Neuronal stem cell (in vitro differentiated cells): Measurements from ENCODE around the gene ANLN.

Experiments
- DNase-seq: peaks from one replicate; pipeline ENCODE4 v3.0.0-alpha.2; 2013; ENCODE audit warnings: low spot score
- H2AFZ ChIP-seq: one replicate; pipeline ENCODE4 v1.6.1; 2013; ENCODE audit warnings: mild to moderate bottlenecking, low read length, inconsistent platforms
- H2AK5ac ChIP-seq: 2 replicates; pipeline ENCODE4 v1.6.1; 2013; ENCODE audit warnings: low read depth, mild to moderate bottlenecking, inconsistent platforms, low read length, moderate library complexity, mixed read lengths
- H2BK120ac ChIP-seq: 2 replicates; pipeline ENCODE4 v1.6.1; 2013; ENCODE audit warnings: low read depth, mild to moderate bottlenecking, inconsistent platforms, low read length, moderate library complexity, mixed read lengths
- H2BK12ac ChIP-seq: one replicate; pipeline ENCODE4 v1.6.1; 2013; ENCODE audit warnings: low read length, inconsistent platforms
- H2BK15ac ChIP-seq: 2 replicates; pipeline ENCODE4 v1.6.1; 2013; ENCODE audit warnings: mild to moderate bottlenecking, low read length, inconsistent platforms, mixed read lengths
- H2BK5ac ChIP-seq: one replicate; pipeline ENCODE4 v1.6.1; 2013; ENCODE audit warnings: inconsistent platforms, mild to moderate bottlenecking, low read length, moderate library complexity
- H3K14ac ChIP-seq: one replicate; pipeline ENCODE4 v1.6.1; 2013; ENCODE audit warnings: low read length, inconsistent platforms
- H3K18ac ChIP-seq: 2 replicates; pipeline ENCODE4 v1.6.1; 2013; ENCODE audit warnings: low read length, inconsistent platforms
- H3K23ac ChIP-seq: 2 replicates; pipeline ENCODE4 v1.6.1; 2013; ENCODE audit warnings: low read depth, mild to moderate bottlenecking, mixed read lengths, low read length, inconsistent platforms; ENCODE audit not compliant: poor library complexity
- H3K27ac ChIP-seq: replicated peaks from 3 replicates; pipeline ENCODE4 v1.5.1; 2013; ENCODE audit warnings: low read length, inconsistent platforms
- H3K27me3 ChIP-seq, 3 experiments: 2 replicates each; pipeline ENCODE4 v1.6.1; 2013; ENCODE audit warnings: low read length in 3 of 3, mild to moderate bottlenecking in 2 of 3, inconsistent platforms in 1 of 3, low read depth in 1 of 3, mixed read lengths in 1 of 3, moderate library complexity in 1 of 3; ENCODE audit not compliant: control insufficient read depth in 3 of 3, insufficient read depth in 3 of 3
- H3K36me3 ChIP-seq, 2 donors: replicated peaks in 1 of 2; 2 replicates each; pipeline ENCODE4 v1.6.1; 2013; ENCODE audit warnings: low read length in 2 of 2; ENCODE audit not compliant: control insufficient read depth in 2 of 2, insufficient read depth in 2 of 2
- H3K4ac ChIP-seq: 2 replicates; pipeline ENCODE4 v1.6.1; 2013; ENCODE audit warnings: inconsistent platforms, mild to moderate bottlenecking, low read length, moderate library complexity
- H3K4me1 ChIP-seq, 2 donors: 1 replicate in 1 of 2; 2 replicates in 1 of 2; pipeline ENCODE4 v1.6.1; 2013; ENCODE audit warnings: low read length in 2 of 2, low read depth in 1 of 2; ENCODE audit not compliant: control insufficient read depth in 2 of 2, insufficient read depth in 1 of 2
- H3K4me2 ChIP-seq: one replicate; pipeline ENCODE4 v1.6.1; 2013; ENCODE audit warnings: mild to moderate bottlenecking, low read length, inconsistent platforms; ENCODE audit not compliant: insufficient read depth, poor library complexity, severe bottlenecking
- H3K4me3 ChIP-seq, 2 donors: 2 replicates each; pipeline ENCODE4 v1.5.1; 2013; ENCODE audit warnings: low read length in 2 of 2, mild to moderate bottlenecking in 2 of 2, inconsistent platforms in 1 of 2, moderate library complexity in 1 of 2
- H3K79me1 ChIP-seq: one replicate; pipeline ENCODE4 v1.6.1; 2013; ENCODE audit warnings: low read depth, mild to moderate bottlenecking, inconsistent platforms, low read length, moderate library complexity
- H3K9ac ChIP-seq: one replicate; pipeline ENCODE4 v1.6.1; 2013; ENCODE audit warnings: mild to moderate bottlenecking, low read depth, low read length, inconsistent platforms; ENCODE audit not compliant: poor library complexity
- H3K9me3 ChIP-seq, 2 donors: replicated peaks in 1 of 2; 2 replicates each; pipeline versions ENCODE3 to v1.6.1; 2013; ENCODE audit warnings: low read length in 2 of 2, mild to moderate bottlenecking in 2 of 2, inconsistent platforms in 1 of 2, low read depth in 1 of 2, mixed read lengths in 1 of 2, moderate library complexity in 1 of 2; ENCODE audit not compliant: control insufficient read depth in 2 of 2, insufficient read depth in 1 of 2
- H4K8ac ChIP-seq: one replicate; pipeline ENCODE4 v1.6.1; 2013; ENCODE audit warnings: low read depth, mild to moderate bottlenecking, inconsistent platforms, low read length, moderate library complexity
- H4K91ac ChIP-seq: one replicate; pipeline ENCODE4 v1.6.1; 2013; ENCODE audit warnings: low read length, low read depth, mild to moderate bottlenecking, inconsistent platforms; ENCODE audit not compliant: poor library complexity
- WGBS, 2 donors: extraction: QIAGEN DNeasy Blood & Tissue Kit; methylation state at CpG; one replicate each; pipeline ENCODE4 v1.1.7; 2013; ENCODE audit warnings: missing lambda C conversion rate in 2 of 2, mixed read lengths in 1 of 2; ENCODE audit not compliant: insufficient read length in 2 of 2, insufficient replicate concordance in 1 of 2; ENCODE audit errors: extremely low coverage in 2 of 2; 5-methylcytosine and 5-hydroxymethylcytosine counted together

ANLN gene

DNA sequence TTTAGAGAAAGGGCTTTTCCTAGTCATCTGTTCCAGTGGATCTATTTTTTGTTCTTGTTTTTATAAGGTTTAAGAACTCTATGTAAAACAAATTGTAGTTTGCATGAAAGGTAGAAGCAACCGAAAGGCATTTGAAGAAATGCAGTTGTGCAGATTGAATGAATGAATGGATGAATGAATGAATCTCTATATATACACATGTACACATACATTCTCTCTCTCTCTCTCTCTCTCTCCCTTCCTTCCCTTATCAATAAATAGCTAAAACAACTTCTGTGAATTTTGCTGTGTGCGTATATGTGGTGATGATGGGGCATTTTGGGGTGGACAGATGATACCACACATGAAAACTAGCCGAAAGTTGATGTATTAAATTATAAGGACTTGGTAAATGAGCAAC is 32.4 kb downstream of the ANLN start:
- no peak overlapping the region for H3K27ac ChIP-seq
- no peaks in the 10 kb centered on the region for H3K9me3 ChIP-seq
- H3K23ac ChIP-seq: no peak overlapping the region
- H3K14ac ChIP-seq: no peak overlapping the region
- no peak for DNase-seq
- no peaks in the 10 kb centered on the region for H3K4me1 ChIP-seq
- H3K18ac ChIP-seq: no peak overlapping the region
- H3K4me3 ChIP-seq: no peak overlapping the region
- no peaks in the 10 kb centered on the region for H3K27me3 ChIP-seq
- H3K9ac ChIP-seq: no peak overlapping the region
- no peak overlapping the region for H2BK120ac ChIP-seq
- H2AFZ ChIP-seq: no peak overlapping the region
- H2BK12ac ChIP-seq: no peak overlapping the region
- H2AK5ac ChIP-seq: no peak overlapping the region
- H3K4me2 ChIP-seq: no peak overlapping the region
- H4K91ac ChIP-seq: no peak overlapping the region
- no peaks in the 10 kb centered on the region for H3K79me1 ChIP-seq
- H4K8ac ChIP-seq: no peak overlapping the region
- no peak overlapping the region for H3K4ac ChIP-seq
- H3K36me3 ChIP-seq: peaks cover 22 to 98% of the 10 kb centered on the region in 2 donors
- H2BK5ac ChIP-seq: no peak overlapping the region
- no peak overlapping the region for H2BK15ac ChIP-seq
- no CpG with 5 or more reads among the region's 3 CpGs for WGBS, 2 donors

DNA sequence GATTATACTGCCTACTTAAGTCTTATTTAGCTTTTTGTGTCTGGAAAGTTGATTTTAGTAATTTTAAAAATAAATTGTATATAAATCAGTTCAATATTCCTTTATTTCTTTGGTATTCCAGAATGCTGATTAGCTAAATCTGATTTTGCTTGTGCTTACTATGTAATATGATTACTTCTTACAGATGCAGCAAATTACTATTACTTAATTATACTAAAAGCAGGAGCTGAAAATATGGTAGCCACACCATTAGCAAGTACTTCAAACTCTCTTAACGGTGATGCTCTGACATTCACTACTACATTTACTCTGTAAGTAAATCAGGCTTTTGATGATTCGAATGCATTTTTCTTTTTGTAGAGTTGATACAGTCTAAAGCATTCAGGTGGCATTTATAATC is 34.0 kb downstream of the ANLN start:
- H3K9ac ChIP-seq: no peak overlapping the region
- H3K4me3 ChIP-seq: no peak overlapping the region
- no peak overlapping the region for H4K8ac ChIP-seq
- no peak overlapping the region for H3K27ac ChIP-seq
- H2BK5ac ChIP-seq: no peak overlapping the region
- no peak overlapping the region for H3K4me2 ChIP-seq
- H4K91ac ChIP-seq: no peak overlapping the region
- H3K4me1 ChIP-seq: no peaks in the 10 kb centered on the region
- no peak overlapping the region for H2BK12ac ChIP-seq
- no peak overlapping the region for H3K18ac ChIP-seq
- H3K27me3 ChIP-seq: no peaks in the 10 kb centered on the region
- H3K23ac ChIP-seq: no peak overlapping the region
- H3K36me3 ChIP-seq: peaks cover 13 to 100% of the 10 kb centered on the region in 2 donors
- no CpG with 5 or more reads among the region's 2 CpGs for WGBS, 2 donors
- H2AK5ac ChIP-seq: no peak overlapping the region
- H3K9me3 ChIP-seq: no peaks in the 10 kb centered on the region
- H2BK120ac ChIP-seq: no peak overlapping the region
- no peak overlapping the region for H2BK15ac ChIP-seq
- no peak overlapping the region for H3K4ac ChIP-seq
- no peaks in the 10 kb centered on the region for H3K79me1 ChIP-seq
- no peak overlapping the region for H2AFZ ChIP-seq
- H3K14ac ChIP-seq: no peak overlapping the region
- DNase-seq: no peak

DNA sequence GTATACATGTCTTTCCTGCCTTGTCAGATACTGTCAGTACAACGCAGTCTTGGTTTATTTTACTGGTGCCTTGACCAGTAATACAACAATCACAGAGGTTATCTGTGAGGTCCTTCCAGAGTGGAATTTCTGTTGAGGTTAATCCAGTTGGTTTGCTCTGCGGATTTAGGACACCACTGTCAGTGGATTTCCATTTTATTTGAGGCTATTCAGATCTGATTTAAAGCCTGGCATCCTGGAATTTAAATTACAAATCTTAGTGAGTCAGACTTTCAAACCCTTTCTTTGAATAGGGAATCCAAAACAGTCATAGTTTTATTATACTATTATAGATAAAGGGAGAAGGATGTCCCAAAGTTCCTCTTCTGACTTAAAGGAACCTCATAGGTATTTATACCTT is 40.5 kb downstream of the ANLN start:
- Histone ChIP-seq H3K14ac (no peak overlapping the region), H3K4me3 (no peak overlapping the region), H3K18ac (no peak overlapping the region), H3K27me3 (no peaks in the 10 kb centered on the region), H3K4me1 (no peaks in the 10 kb centered on the region), H4K8ac (no peak overlapping the region), H3K9ac (no peak overlapping the region), H3K23ac (no peak overlapping the region), H3K36me3 (peaks cover 8 to 99% of the 10 kb centered on the region in 2 donors), H3K4ac (no peak overlapping the region), H4K91ac (no peak overlapping the region), H3K27ac (no peak overlapping the region), H2BK5ac (no peak overlapping the region), H2AK5ac (no peak overlapping the region), H2BK15ac (no peak overlapping the region), H2AFZ (no peak overlapping the region), H3K4me2 (no peak overlapping the region), H3K9me3 (peaks cover 0 to 18% of the 10 kb centered on the region in 2 donors), H2BK120ac (no peak overlapping the region), H3K79me1 (no peaks in the 10 kb centered on the region), H2BK12ac (no peak overlapping the region)
- WGBS, 2 donors: no CpG with 5 or more reads among the region's 2 CpGs
- DNase-seq: no peak

DNA sequence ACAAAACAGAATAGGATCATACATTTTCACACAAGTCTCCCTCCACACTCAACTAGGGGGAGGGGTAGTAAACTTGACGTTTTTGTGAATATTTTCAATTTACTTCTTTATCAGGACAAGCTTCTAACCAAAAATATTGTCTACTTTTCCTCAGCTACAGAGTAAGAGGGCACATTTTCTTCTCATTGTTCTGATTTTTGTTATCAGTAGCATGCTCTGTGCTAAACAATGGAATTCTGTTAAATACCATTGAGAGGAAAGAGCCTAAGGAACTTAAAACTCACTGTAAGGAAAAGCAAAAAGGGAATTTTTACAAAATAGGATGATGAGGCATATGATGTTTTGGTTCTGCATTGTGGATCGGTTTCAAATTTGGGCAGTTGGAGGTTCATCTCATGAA is 41.2 kb downstream of the ANLN start:
- H3K27ac ChIP-seq: no peak overlapping the region
- peaks cover 0 to 18% of the 10 kb centered on the region in 2 donors for H3K9me3 ChIP-seq
- H4K8ac ChIP-seq: no peak overlapping the region
- H3K14ac ChIP-seq: no peak overlapping the region
- no peak overlapping the region for H2BK5ac ChIP-seq
- H3K23ac ChIP-seq: no peak overlapping the region
- H3K36me3 ChIP-seq: peaks cover 8 to 97% of the 10 kb centered on the region in 2 donors
- H2BK15ac ChIP-seq: no peak overlapping the region
- H2AFZ ChIP-seq: no peak overlapping the region
- no peak overlapping the region for H4K91ac ChIP-seq
- no peak overlapping the region for H2BK12ac ChIP-seq
- DNase-seq: no peak
- no peak overlapping the region for H3K9ac ChIP-seq
- H3K79me1 ChIP-seq: no peaks in the 10 kb centered on the region
- H3K27me3 ChIP-seq: no peaks in the 10 kb centered on the region
- no peak overlapping the region for H2BK120ac ChIP-seq
- no peak overlapping the region for H2AK5ac ChIP-seq
- H3K18ac ChIP-seq: no peak overlapping the region
- no CpG with 5 or more reads among the region's 2 CpGs for WGBS, 2 donors
- no peak overlapping the region for H3K4me3 ChIP-seq
- H3K4me1 ChIP-seq: no peaks in the 10 kb centered on the region
- no peak overlapping the region for H3K4ac ChIP-seq
- no peak overlapping the region for H3K4me2 ChIP-seq
